Subcutaneous adipose tissue (tissue), 4 donors: Measurements from ENCODE around the gene CX3CR1. TPM values are rescaled to one million over a fixed set of nuclear protein-coding genes. Genes with fewer than 3 reads are reported as not detected.

Experiments
- total RNA-seq, 4 donors: library from RNA; depleted of rRNA; stranded (reverse); fragments of >200 nt; gene quantifications; one replicate each; pipeline ENCODE4 v1.1.0, GENCODE V29; 2016
- TF ChIP-seq, protein P1 (sequence below): fragments of 450-650 bp; IDR thresholded peaks from one replicate; pipeline ENCODE4 v1.5.1; 2016; ENCODE audit warnings: low read depth, mild to moderate bottlenecking, control low read depth, antibody characterized with exemption, moderate library complexity

Gene CX3CR1
- total RNA-seq, 4 donors from 2014 or later: 0.16 to 0.57 (median 0.20) TPM

- TF ChIP-seq, protein P1, sequence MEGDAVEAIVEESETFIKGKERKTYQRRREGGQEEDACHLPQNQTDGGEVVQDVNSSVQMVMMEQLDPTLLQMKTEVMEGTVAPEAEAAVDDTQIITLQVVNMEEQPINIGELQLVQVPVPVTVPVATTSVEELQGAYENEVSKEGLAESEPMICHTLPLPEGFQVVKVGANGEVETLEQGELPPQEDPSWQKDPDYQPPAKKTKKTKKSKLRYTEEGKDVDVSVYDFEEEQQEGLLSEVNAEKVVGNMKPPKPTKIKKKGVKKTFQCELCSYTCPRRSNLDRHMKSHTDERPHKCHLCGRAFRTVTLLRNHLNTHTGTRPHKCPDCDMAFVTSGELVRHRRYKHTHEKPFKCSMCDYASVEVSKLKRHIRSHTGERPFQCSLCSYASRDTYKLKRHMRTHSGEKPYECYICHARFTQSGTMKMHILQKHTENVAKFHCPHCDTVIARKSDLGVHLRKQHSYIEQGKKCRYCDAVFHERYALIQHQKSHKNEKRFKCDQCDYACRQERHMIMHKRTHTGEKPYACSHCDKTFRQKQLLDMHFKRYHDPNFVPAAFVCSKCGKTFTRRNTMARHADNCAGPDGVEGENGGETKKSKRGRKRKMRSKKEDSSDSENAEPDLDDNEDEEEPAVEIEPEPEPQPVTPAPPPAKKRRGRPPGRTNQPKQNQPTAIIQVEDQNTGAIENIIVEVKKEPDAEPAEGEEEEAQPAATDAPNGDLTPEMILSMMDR: no peak
Measured at GRCh38 chr3:39250116-39250747, 29.6 kb downstream of the CX3CR1 start.

DNA sequence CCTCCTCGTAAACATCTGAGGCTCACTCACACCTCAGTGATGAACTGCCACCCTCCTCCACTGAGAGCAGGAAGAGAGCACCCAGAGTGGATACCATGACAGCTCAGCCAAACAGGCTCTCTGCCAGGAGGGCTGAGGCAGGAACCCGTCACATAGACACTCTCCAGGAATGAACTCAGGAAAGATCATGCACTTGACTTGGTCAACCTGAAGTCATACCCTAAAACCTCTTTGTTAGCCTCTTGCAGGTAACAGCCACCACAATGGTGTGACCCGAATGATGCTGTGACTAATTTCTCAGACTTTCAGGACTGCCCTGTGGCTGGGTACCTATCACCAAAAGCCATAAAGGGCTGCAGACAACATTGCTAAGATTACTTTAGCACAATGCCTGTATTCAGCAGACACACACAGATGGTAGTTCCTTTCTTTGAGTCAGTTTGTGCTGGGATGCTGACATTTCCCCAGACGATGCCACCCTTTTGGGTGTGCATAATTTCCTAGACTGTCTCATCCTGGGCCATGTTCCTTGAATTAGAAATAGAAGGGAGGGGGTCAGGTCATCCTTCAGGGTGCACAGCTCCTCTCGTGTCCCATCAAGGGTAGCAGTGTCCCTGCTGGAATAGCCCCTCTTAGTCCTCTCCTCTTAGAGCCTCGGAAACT lies 30.3 kb downstream of the CX3CR1 start:
- TF ChIP-seq, protein P1: no peak

GRCh38 chr3:39241561-39241960 lies 38.3 kb downstream of the CX3CR1 start:
- TF ChIP-seq, protein P1: no peak

DNA sequence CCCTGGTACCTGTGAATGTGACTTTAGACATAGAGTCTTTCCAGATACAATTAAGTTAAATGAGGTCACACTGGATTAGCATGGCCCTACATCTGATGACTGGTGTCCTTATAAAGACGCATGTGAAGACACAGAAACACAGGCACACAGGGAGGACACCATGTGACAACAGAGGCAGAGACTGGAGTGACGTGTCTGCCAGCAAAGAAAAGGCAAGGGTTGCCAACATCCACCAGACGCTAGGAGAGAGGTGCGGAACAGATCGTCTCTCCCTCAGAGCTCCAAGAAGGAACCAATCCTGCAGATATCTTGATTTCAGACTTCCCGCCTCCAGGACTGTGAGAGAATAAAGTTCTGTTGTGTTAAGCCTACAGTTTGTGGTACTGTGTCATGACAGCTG lies 42.8 kb downstream of the CX3CR1 start:
- TF ChIP-seq, protein P1: no peak

- TF ChIP-seq, protein P1: no peak
Measured at GRCh38 chr3:39234651-39235050, 45.2 kb downstream of the CX3CR1 start.

DNA sequence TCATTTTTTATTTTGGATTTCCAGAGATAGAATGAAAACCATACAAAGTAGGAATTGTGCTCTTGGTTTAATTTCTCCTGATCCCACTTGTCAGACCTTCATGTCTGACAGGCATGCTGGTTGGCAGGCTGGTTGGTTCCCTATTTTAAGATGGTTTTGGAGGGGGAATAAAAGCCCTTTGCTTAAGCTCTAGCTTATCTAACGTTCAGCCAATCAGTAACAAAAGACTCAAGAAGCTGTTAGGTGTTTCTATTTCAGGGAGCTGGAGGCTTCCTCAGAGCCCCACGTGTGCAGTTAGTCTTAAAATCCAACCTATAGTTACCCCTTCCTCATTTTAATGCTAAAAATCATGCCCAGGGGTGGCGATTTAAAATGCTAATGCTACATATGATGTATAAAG lies 47.0 kb downstream of the CX3CR1 start:
- TF ChIP-seq, protein P1: no peak

GRCh38 chr3:39230453-39230852 lies 49.4 kb downstream of the CX3CR1 start:
- TF ChIP-seq, protein P1: no peak
